ENCODE results near the gene HSPB2. TPM values are rescaled to one million over a fixed set of nuclear protein-coding genes. Genes with fewer than 3 reads are reported as not detected.

The HSPB2 gene
- total RNA-seq, 1 donor from 2014 or later, result 1.4 TPM

- no peaks in the 10 kb centered on the region for H3K27me3 Mint-ChIP-seq (ENCODE audit: unreplicated experiment)
- DNase-seq, result no peak
- no peak overlapping the region for H3K4me3 Mint-ChIP-seq (ENCODE audit: unreplicated experiment)
- H3K4me1 Mint-ChIP-seq (ENCODE audit: low read depth, unreplicated experiment), result peaks cover 19% of the 10 kb centered on the region
- H3K36me3 Mint-ChIP-seq (ENCODE audit: unreplicated experiment), result peaks cover 5% of the 10 kb centered on the region
- H3K27ac Mint-ChIP-seq (ENCODE audit: unreplicated experiment), result no peak overlapping the region
- TF ChIP-seq CTCF (IDR thresholded peaks at IDR 0.05; ENCODE audit: partially characterized antibody, unreplicated experiment), result no peak
- H3K9me3 Mint-ChIP-seq (ENCODE audit: unreplicated experiment), result no peaks in the 10 kb centered on the region
Measured at GRCh38 chr11:111913997-111914396, 1.5 kb downstream of the HSPB2 start.

GRCh38 chr11:111916768-111917167 is 4.2 kb downstream of the HSPB2 start:
- no peaks in the 10 kb centered on the region for H3K9me3 Mint-ChIP-seq (ENCODE audit: unreplicated experiment)
- H3K4me1 Mint-ChIP-seq (ENCODE audit: low read depth, unreplicated experiment), result peaks cover 6% of the 10 kb centered on the region
- H3K27me3 Mint-ChIP-seq (ENCODE audit: unreplicated experiment), result no peaks in the 10 kb centered on the region
- H3K4me3 Mint-ChIP-seq (ENCODE audit: unreplicated experiment), result peak overlapping the region; percentile 1
- no peak for TF ChIP-seq CTCF (IDR thresholded peaks at IDR 0.05; ENCODE audit: partially characterized antibody, unreplicated experiment)
- no peak overlapping the region for H3K27ac Mint-ChIP-seq (ENCODE audit: unreplicated experiment)
- no peak for DNase-seq
- H3K36me3 Mint-ChIP-seq (ENCODE audit: unreplicated experiment), result no peaks in the 10 kb centered on the region

- no peak for DNase-seq
- no peak overlapping the region for H3K27ac Mint-ChIP-seq (ENCODE audit: unreplicated experiment)
- H3K4me1 Mint-ChIP-seq (ENCODE audit: low read depth, unreplicated experiment), result peaks cover under 1% of the 10 kb centered on the region
Measured at GRCh38 chr11:111917312-111917711, 4.8 kb downstream of the HSPB2 start.

GRCh38 chr11:111917788-111918187 is 5.3 kb downstream of the HSPB2 start:
- no peaks in the 10 kb centered on the region for H3K9me3 Mint-ChIP-seq (ENCODE audit: unreplicated experiment)
- no peak overlapping the region for H3K4me3 Mint-ChIP-seq (ENCODE audit: unreplicated experiment)
- no peaks in the 10 kb centered on the region for H3K27me3 Mint-ChIP-seq (ENCODE audit: unreplicated experiment)
- no peaks in the 10 kb centered on the region for H3K4me1 Mint-ChIP-seq (ENCODE audit: low read depth, unreplicated experiment)
- no peak for TF ChIP-seq CTCF (IDR thresholded peaks at IDR 0.05; ENCODE audit: partially characterized antibody, unreplicated experiment)
- H3K36me3 Mint-ChIP-seq (ENCODE audit: unreplicated experiment), result no peaks in the 10 kb centered on the region
- H3K27ac Mint-ChIP-seq (ENCODE audit: unreplicated experiment), result no peak overlapping the region
- DNase-seq, result no peak

More at GRCh38 chr11:111917312-111917711, 4.8 kb downstream of the HSPB2 start:
- TF ChIP-seq CTCF (IDR thresholded peaks at IDR 0.05; ENCODE audit: partially characterized antibody, unreplicated experiment), result no peak
- no peaks in the 10 kb centered on the region for H3K27me3 Mint-ChIP-seq (ENCODE audit: unreplicated experiment)
- no peaks in the 10 kb centered on the region for H3K9me3 Mint-ChIP-seq (ENCODE audit: unreplicated experiment)
- H3K4me3 Mint-ChIP-seq (ENCODE audit: unreplicated experiment), result peak overlapping the region; percentile 1
- no peaks in the 10 kb centered on the region for H3K36me3 Mint-ChIP-seq (ENCODE audit: unreplicated experiment)

- Mint-ChIP-seq H3K4me3 (ENCODE audit: unreplicated experiment) (no peak within 1 kb of the TSS), H3K36me3 (ENCODE audit: unreplicated experiment) (no peaks in the 10 kb centered on the region), H3K4me1 (ENCODE audit: low read depth, unreplicated experiment) (peaks cover 3% of the 10 kb centered on the region), H3K9me3 (ENCODE audit: unreplicated experiment) (no peaks in the 10 kb centered on the region), H3K27me3 (ENCODE audit: unreplicated experiment) (no peaks in the 10 kb centered on the region), H3K27ac (ENCODE audit: unreplicated experiment) (no peak within 1 kb of the TSS)
- DNase-seq, result no peak
- no peak for TF ChIP-seq CTCF (IDR thresholded peaks at IDR 0.05; ENCODE audit: partially characterized antibody, unreplicated experiment)
Measured at GRCh38 chr11:111918390-111919256, 6.1 kb downstream of the HSPB2 start, which contains the start of gene C11orf52. Gene C11orf52, plus strand, starts transcription at chr11:111918913. Its CDS starts 60 bp downstream, at chr11:111918973.
